Measurements from ENCODE around the gene ATP8A1.
"Not testable (repeated sequence)": the region's sequence is repeated elsewhere in the genome, so short reads cannot be mapped to it uniquely, and the experiment has no call there.

Gene ATP8A1

GRCh38 chr4:42461216-42461615 lies 195.7 kb downstream of the ATP8A1 start:
- DNase-seq: not testable (repeated sequence)

GRCh38 chr4:42460043-42460442 lies 196.9 kb downstream of the ATP8A1 start:
- no peak for DNase-seq

GRCh38 chr4:42458657-42459056 lies 198.2 kb downstream of the ATP8A1 start:
- no peak for DNase-seq

- DNase-seq: no peak
Measured at GRCh38 chr4:42454755-42455420, 202.0 kb downstream of the ATP8A1 start.

- no peak for DNase-seq
Measured at GRCh38 chr4:42453612-42454011, 203.3 kb downstream of the ATP8A1 start.

GRCh38 chr4:42452823-42453222 lies 204.1 kb downstream of the ATP8A1 start:
- DNase-seq: no peak

GRCh38 chr4:42446823-42447222 lies 210.1 kb downstream of the ATP8A1 start:
- no peak for DNase-seq

GRCh38 chr4:42445038-42445437 lies 211.9 kb downstream of the ATP8A1 start:
- DNase-seq: no peak

GRCh38 chr4:42442601-42443000 lies 214.3 kb downstream of the ATP8A1 start:
- no peak for DNase-seq

GRCh38 chr4:42440083-42440482 lies 216.8 kb downstream of the ATP8A1 start:
- DNase-seq: no peak

GRCh38 chr4:42436928-42437565 lies 219.9 kb downstream of the ATP8A1 start:
- no peak for DNase-seq

- no peak for DNase-seq
Measured at GRCh38 chr4:42428036-42428435, 228.9 kb downstream of the ATP8A1 start.

- no peak for DNase-seq
Measured at GRCh38 chr4:42425146-42426065, 231.5 kb downstream of the ATP8A1 start.

GRCh38 chr4:42420140-42420539 lies 236.8 kb downstream of the ATP8A1 start:
- DNase-seq: no peak

- no peak for DNase-seq
Measured at GRCh38 chr4:42417550-42417949, 239.4 kb downstream of the ATP8A1 start.

GRCh38 chr4:42416017-42416416 lies 240.9 kb downstream of the ATP8A1 start:
- DNase-seq: no peak

GRCh38 chr4:42415281-42415680 lies 241.6 kb downstream of the ATP8A1 start:
- DNase-seq: no peak

GRCh38 chr4:42412251-42412650 lies 244.7 kb downstream of the ATP8A1 start:
- no peak for DNase-seq

- DNase-seq: no peak
Measured at GRCh38 chr4:42411803-42412202, 245.1 kb downstream of the ATP8A1 start.

GRCh38 chr4:42410446-42410845 lies 246.5 kb downstream of the ATP8A1 start:
- DNase-seq: no peak

- DNase-seq: no peak
Measured at GRCh38 chr4:42404001-42404400, 252.9 kb downstream of the ATP8A1 start.

GRCh38 chr4:42401171-42401570 lies 255.7 kb downstream of the ATP8A1 start:
- no peak for DNase-seq

- no peak for DNase-seq
Measured at GRCh38 chr4:42399393-42399792, 257.5 kb downstream of the ATP8A1 start.

- DNase-seq: no peak
Measured at GRCh38 chr4:42398871-42399331, 258.0 kb downstream of the ATP8A1 start.

Measured in activated CD8-positive, alpha-beta memory T cell treated with anti-CD3 and anti-CD28 coated beads for 24 hours (primary cell).